Psoas muscle (tissue), 8 donors: Measurements from ENCODE around the gene MYLIP. TPM values are rescaled to one million over a fixed set of nuclear protein-coding genes. Genes with fewer than 3 reads are reported as not detected.

Experiments used
- ATAC-seq, 4 donors: fragments of 200-7000 bp; cut with Tn5 transposase; one replicate each; pipeline ENCODE4 v1.9.1; 2020; ENCODE audit warnings: moderate library complexity in 3 of 4, mild to moderate bottlenecking in 2 of 4
- DNase-seq, 2 donors: peaks; one replicate each; pipeline ENCODE4 v3.0.0-alpha.2; 2020
- H3K27ac ChIP-seq: fragments of 200-600 bp; one replicate; pipeline ENCODE4 v1.8.0; 2022
- H3K27me3 ChIP-seq, 3 donors: fragments of 200-600 bp in 1 of 3; one replicate each; pipeline versions ENCODE4 v1.6.1 to v1.8.0; 2013 to 2022; ENCODE audit warnings: low read length in 2 of 3, mild to moderate bottlenecking in 2 of 3, moderate library complexity in 1 of 3; ENCODE audit not compliant: insufficient read depth in 3 of 3
- H3K36me3 ChIP-seq, 2 donors: fragments of 200-600 bp in 1 of 2; one replicate each; pipeline versions ENCODE4 v1.6.1 to v1.8.0; 2013 to 2022; ENCODE audit warnings: low read depth in 1 of 2, mild to moderate bottlenecking in 1 of 2, moderate library complexity in 1 of 2; ENCODE audit not compliant: insufficient read depth in 1 of 2
- H3K4me1 ChIP-seq: fragments of 200-600 bp; one replicate; pipeline ENCODE4 v1.8.0; 2022
- H3K4me3 ChIP-seq: fragments of 200-600 bp; one replicate; pipeline ENCODE4 v1.8.0; 2022; ENCODE audit warnings: mild to moderate bottlenecking
- H3K9me3 ChIP-seq: fragments of 200-600 bp; one replicate; pipeline ENCODE4 v1.8.0; 2022
- WGBS, 3 donors: extraction: QIAGEN DNeasy Blood & Tissue Kit; methylation state at CpG; one replicate each; pipeline versions ENCODE4 v1.1.6 to v1.1.7; 2013; 5-methylcytosine and 5-hydroxymethylcytosine counted together
- intact Hi-C, 2 donors: fragments of 100-400 bp; cut with DNase I; formaldehyde crosslinking; loops; one replicate each; pipeline versions ENCODE4 v1.11.0 to v1.14.2; 2022
- polyA plus RNA-seq, 3 donors: library from polyadenylated mRNA; stranded (reverse); fragments of 200-250 nt; gene quantifications; one replicate each; pipeline ENCODE4 v1.2.3, GENCODE V29; 2013
- total RNA-seq, 4 donors: library from RNA; stranded (reverse); fragmentation: NEBNext Ultra II Directional in 2 of 4; extraction: Animal tissue kit (Norgen Biotek cat#: 25700) in 2 of 4; gene quantifications; one replicate each; pipeline versions ENCODE4 v1.2.1 to v1.2.4, GENCODE V29; 2021 to 2023
- TF ChIP-seq, protein P1 (sequence below): fragments of 200-600 bp; IDR thresholded peaks from one replicate; pipeline ENCODE4 v1.8.0; 2022; ENCODE audit warnings: antibody characterized with exemption
- donor health status: healthy with polysubstance abuse.
- donor health status: DM: no; HTN: no; CAD: no; lungs with moderate emphysema.
- donor health status: Bipolar disorder and iron deficiency.
- donor health status: healthy.
- donor health status: DM: yes; HTN: yes; CAD: no.
- donor health status: DM: no; HTN: no; CAD: no.
- donor health status: DM: no; HTN: no; CAD: no.
- donor health status: DM: yes; HTN: yes; CAD: no.

The MYLIP gene
- total and polyA plus RNA-seq, 7 donors = 3.9 to 23.4 (median 15.4) TPM

DNA sequence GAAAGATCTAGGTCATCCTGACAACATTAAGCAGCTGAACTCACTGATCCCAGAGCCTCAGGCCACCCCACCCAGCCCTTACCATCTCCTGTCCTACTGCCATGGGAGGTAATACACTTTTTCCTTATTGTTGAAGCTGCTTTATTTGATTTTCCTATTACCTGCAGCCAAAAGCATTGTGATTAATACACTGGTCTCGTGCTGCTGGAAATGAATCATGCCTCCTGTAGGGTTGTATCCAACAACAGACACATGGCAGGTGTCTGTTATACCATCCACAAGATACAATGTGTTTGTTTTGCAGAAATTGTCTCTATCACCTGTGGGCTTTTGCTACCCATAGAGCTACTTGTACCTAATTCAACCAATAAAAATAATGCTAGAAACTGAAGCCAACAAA is 34.2 kb downstream of the MYLIP start:
- intact Hi-C loops = no loop called here
- WGBS, 3 donors = 59 to 73% (median 63%) methylated on average over 1 of the region's 1 CpG
- Histone ChIP-seq H3K4me1 (peaks cover 4% of the 10 kb centered on the region), H3K4me3 (no peak overlapping the region), H3K27ac (no peak overlapping the region), H3K9me3 (no peaks in the 10 kb centered on the region), H3K27me3 (no peaks in the 10 kb centered on the region), H3K36me3 (no peaks in the 10 kb centered on the region)
- TF ChIP-seq, protein P1, sequence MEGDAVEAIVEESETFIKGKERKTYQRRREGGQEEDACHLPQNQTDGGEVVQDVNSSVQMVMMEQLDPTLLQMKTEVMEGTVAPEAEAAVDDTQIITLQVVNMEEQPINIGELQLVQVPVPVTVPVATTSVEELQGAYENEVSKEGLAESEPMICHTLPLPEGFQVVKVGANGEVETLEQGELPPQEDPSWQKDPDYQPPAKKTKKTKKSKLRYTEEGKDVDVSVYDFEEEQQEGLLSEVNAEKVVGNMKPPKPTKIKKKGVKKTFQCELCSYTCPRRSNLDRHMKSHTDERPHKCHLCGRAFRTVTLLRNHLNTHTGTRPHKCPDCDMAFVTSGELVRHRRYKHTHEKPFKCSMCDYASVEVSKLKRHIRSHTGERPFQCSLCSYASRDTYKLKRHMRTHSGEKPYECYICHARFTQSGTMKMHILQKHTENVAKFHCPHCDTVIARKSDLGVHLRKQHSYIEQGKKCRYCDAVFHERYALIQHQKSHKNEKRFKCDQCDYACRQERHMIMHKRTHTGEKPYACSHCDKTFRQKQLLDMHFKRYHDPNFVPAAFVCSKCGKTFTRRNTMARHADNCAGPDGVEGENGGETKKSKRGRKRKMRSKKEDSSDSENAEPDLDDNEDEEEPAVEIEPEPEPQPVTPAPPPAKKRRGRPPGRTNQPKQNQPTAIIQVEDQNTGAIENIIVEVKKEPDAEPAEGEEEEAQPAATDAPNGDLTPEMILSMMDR = no peak
- DNase-seq = no peak
- no peak for ATAC-seq

DNA sequence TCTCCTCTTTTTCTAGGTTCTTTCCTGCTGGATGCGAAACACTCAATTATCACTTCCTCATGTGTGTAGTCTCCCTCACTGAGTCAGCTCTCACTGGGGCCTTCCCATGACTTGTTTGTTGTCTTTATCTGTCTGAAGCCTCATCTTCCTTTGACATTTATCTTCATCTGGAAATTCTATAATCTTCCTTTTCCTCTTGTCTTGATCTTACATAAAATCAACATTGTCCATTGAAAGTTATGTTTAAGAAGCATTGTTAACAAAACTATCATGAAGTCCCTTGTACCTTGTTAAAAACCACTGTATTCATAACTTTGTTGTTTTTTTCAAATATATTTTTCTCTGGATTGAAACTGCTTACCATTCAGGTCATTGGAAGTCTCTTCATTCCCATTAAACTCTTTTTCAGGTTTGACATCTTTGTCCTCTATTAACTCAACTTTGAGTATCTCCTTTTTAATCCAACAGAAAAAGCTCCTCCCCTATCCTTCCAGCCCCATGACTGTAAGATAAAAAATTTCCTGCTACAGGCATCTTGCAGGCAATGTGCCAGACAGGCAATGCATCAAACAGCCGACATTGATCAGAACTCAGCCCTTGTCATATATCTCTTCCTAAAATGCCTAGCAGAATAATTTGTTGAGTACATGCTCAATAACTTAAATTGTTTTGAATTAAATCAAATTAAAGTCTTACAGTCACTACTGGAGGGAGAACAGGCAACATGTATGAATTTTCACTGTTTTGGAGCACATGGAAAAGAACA is 34.8 kb downstream of the MYLIP start:
- peaks cover 3% of the 10 kb centered on the region for H3K4me1 ChIP-seq
- TF ChIP-seq, protein P1 = no peak
- no peaks in the 10 kb centered on the region for H3K9me3 ChIP-seq
- no peaks in the 10 kb centered on the region for H3K36me3 ChIP-seq
- intact Hi-C loops = no loop called here
- WGBS, 3 donors = 80 to 85% (median 82%) methylated on average over 2 of the region's 2 CpGs
- no peak for DNase-seq
- no peaks in the 10 kb centered on the region for H3K27me3 ChIP-seq
- no peak for ATAC-seq
- H3K27ac ChIP-seq = no peak overlapping the region
- no peak overlapping the region for H3K4me3 ChIP-seq

DNA sequence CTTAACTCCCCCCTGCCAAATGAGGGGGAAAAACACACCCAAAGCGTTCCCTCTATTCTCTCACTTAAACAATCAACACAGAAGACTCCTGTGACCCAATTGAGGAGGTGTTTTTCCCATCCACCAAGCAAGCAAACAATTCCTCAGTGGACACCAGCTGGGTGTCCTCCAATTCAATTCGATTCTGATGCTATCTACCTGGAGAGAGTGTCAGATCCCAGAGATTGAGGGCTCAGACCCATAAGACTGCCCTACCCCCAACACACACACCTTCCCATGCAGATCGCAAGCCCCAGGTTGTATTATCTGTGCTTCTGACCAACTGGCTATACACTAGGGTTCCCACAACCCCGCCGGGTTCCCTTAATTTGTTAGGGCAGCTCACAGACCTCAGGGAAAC is 36.8 kb downstream of the MYLIP start:
- DNase-seq = no peak
- Histone ChIP-seq H3K4me3 (no peak overlapping the region), H3K27ac (no peak overlapping the region), H3K4me1 (peaks cover 3% of the 10 kb centered on the region), H3K36me3 (no peaks in the 10 kb centered on the region), H3K9me3 (no peaks in the 10 kb centered on the region), H3K27me3 (no peaks in the 10 kb centered on the region)
- no peak for ATAC-seq
- TF ChIP-seq, protein P1 = no peak
- intact Hi-C loops = no loop called here
- 94 to 95% (median 95%) methylated on average over 5 of the region's 5 CpGs for WGBS, 3 donors

DNA sequence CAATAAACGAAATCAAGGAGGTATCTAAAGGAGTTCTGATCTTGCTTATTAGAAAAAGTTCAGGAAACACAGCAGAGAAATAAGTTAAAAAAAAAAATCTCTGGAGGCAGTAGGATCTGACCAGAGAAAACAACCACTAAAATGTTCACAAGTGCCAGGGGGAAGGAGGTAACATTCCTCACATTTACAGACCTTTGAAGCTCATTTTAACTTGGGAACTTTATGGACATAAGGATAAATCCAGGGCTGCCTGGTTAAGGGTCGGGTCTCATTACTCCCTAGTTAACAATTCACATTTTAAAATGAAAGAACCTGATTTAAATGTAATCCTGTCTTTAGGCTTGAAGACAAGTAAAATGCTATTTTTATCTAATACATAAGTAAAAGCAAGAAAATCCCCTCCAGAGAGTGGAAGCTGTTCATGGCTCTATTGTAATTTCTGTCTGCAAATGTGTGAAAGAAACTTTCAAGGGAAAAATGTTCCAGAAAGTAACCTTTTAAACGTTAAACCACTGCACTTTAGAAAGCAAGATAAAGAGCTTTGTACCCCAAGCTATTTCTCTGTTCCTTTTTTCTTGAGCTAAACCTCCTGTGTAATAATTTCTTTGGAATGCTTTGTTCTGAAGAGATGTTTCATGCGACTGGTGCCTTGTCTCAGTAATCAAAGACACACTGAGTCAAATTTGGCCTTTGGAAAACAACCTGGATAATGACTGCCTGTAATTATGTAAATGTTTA is 38.2 kb downstream of the MYLIP start:
- Histone ChIP-seq H3K9me3 (no peaks in the 10 kb centered on the region), H3K36me3 (no peaks in the 10 kb centered on the region), H3K27ac (no peak overlapping the region), H3K4me1 (peaks cover 3% of the 10 kb centered on the region), H3K27me3 (no peaks in the 10 kb centered on the region), H3K4me3 (no peak overlapping the region)
- intact Hi-C loops = no loop called here
- 61 to 75% (median 65%) methylated on average over 4 of the region's 4 CpGs for WGBS, 3 donors
- ATAC-seq (no peak), DNase-seq (no peak)
- TF ChIP-seq, protein P1 = no peak
